Activated CD4-positive, CD25-positive, alpha-beta regulatory T cell treated with anti-CD3 and anti-CD28 coated beads, Interleukin-2, amount 50 U/mL, for 72 hours (primary cell): ENCODE results near the gene DHX8.
"Not testable (repeated sequence)": the region's sequence is repeated elsewhere in the genome, so short reads cannot be mapped to it uniquely, and the experiment has no call there.

Source experiments
- DNase-seq: peaks from one replicate; pipeline ENCODE4 v3.0.0; 2021

DHX8 gene

GRCh38 chr17:43483674-43484551, at the start of gene DHX8:
Gene DHX8, plus strand, starts transcription at chr17:43483975. Its CDS starts 63 bp downstream, at chr17:43484038.
- DNase-seq, result peak; percentile 99

- DNase-seq, result no peak
These were observed 48.9 kb upstream of the DHX8 start for GRCh38 chr17:43434902-43435319.

DNA sequence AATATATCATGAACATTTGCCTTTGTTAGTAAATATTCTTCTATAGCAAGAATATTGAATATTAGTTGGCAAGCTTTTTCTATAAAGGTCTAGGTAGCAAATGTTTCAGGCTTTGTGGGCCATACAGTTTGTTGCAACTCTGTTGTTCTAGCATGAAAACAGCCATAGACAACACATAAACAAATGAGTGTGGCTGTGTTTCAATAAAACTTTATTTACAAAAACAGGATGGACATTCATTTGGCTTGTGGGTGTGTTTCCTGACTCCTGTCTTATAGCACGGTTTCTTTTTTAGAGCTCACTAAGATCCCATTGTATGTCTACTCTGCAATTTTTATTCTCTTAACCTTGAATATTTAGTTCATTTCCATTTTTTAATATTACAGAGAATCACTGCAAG, 46.0 kb upstream of the DHX8 start:
- no peak for DNase-seq

DNA sequence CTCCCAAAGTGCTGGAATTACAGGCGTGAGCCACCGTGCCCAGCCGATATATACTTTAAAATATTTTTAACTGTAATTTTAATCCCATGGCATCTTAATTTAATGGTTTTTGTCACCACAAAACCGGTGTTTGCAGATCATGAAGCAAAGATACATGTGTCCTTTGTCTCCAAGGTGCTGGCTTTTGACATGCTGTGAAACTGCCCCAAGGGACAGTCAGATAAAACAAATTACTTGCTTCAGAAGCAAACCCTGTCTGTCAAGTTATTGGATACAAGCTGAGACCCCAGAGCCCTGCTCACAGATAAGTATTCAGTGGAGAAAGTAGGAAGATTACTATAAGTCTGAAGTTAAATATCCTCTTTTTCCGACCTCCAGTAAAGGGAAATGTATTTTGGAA, 45.1 kb upstream of the DHX8 start:
- DNase-seq, result no peak

GRCh38 chr17:43439041-43439440, 44.7 kb upstream of the DHX8 start:
- DNase-seq, result no peak

GRCh38 chr17:43442711-43443110, 41.1 kb upstream of the DHX8 start:
- no peak for DNase-seq

GRCh38 chr17:43443381-43443780, 40.4 kb upstream of the DHX8 start:
- DNase-seq, result no peak

GRCh38 chr17:43444223-43445008, 39.4 kb upstream of the DHX8 start:
- no peak for DNase-seq

DNA sequence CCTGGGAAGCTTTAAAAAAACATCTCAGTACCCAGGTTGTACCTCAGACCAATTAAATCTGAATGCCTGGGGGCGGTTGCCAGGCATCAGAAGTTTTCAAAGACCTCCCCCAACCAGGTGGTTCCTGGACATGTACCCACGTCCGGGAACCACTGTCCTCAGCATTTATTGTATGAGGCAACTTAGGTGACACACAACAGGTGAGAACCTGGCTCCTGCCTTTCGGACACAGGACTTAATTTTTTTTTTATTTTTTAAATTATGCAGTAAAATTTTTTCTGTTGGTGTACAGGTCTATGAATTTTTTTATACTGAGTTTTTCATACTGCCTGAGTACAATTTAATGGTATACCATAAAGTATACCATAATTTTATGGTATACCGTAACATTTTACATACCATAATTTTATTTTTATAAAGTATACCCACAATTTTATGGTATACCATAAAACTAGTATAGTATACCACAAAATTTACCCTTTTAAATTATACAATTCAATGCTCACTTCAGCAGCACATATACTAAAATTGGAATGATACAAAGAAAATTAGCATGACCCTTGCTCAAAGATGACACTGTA, 38.7 kb upstream of the DHX8 start:
- no peak for DNase-seq

DNA sequence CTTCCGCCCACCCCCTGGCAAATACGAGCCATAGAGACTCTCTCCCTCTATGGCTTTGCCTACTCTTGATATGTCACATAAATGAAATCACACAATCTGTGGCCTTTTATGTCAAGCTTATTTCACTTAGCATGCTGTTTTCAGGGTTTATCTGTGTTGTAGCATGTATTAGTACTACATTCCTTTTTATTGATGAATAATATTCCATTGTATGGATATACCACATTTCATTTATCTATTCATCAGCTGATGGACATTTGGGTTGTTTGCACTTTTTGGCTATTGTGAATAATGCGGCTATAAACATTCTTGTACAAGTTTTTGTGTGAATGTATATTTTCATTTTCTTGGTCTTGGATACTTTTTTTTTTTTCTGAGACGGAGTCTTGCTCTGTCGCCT, 37.0 kb upstream of the DHX8 start:
- no peak for DNase-seq

GRCh38 chr17:43448720-43449469, 34.9 kb upstream of the DHX8 start:
- DNase-seq, result no peak

DNA sequence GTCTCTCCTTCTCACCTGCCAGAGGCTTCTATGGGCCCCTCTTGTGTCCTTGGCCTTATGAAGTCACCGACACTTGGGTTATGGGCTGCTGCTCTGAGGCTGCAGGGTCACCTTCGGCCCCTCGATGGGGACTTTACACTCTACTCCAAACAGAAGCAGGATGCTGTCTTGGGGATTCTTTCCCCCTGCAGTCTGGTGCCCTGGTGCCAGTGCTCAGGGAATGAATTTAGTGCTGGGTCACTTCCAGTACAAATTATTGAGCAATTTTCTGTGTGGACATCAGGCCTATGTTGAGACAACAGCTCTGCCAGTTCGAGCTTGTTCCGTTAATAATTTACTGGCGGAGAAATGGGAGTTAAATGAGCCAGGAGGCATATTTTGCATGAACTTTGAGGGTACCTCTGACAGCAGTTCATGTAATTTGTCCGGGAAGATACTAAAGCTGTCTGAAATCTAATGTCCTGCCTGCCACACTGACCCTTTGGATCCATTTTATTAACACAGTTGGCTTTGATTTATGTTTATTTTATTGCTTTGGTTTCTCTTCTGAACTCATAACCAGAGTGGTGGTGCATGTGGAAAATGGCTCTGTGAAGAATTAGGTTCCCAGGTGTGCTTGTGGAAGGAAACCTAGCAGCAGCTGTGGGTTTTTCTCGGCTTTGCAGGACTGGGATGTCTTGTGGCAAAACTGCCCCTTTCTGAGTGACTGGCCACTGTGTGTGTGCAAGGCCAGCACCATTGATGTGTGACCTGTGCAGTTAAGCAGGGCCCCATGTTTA, 34.1 kb upstream of the DHX8 start:
- DNase-seq, result no peak

- not testable (repeated sequence) for DNase-seq
These were observed 33.0 kb upstream of the DHX8 start for GRCh38 chr17:43450791-43451190.

GRCh38 chr17:43451741-43452140, 32.0 kb upstream of the DHX8 start:
- DNase-seq, result not testable (repeated sequence)

- DNase-seq, result no peak
These were observed 30.4 kb upstream of the DHX8 start for GRCh38 chr17:43453331-43453812.

- no peak for DNase-seq
These were observed 28.9 kb upstream of the DHX8 start for GRCh38 chr17:43454868-43455267.

GRCh38 chr17:43456029-43456428, 27.7 kb upstream of the DHX8 start:
- DNase-seq, result no peak

DNA sequence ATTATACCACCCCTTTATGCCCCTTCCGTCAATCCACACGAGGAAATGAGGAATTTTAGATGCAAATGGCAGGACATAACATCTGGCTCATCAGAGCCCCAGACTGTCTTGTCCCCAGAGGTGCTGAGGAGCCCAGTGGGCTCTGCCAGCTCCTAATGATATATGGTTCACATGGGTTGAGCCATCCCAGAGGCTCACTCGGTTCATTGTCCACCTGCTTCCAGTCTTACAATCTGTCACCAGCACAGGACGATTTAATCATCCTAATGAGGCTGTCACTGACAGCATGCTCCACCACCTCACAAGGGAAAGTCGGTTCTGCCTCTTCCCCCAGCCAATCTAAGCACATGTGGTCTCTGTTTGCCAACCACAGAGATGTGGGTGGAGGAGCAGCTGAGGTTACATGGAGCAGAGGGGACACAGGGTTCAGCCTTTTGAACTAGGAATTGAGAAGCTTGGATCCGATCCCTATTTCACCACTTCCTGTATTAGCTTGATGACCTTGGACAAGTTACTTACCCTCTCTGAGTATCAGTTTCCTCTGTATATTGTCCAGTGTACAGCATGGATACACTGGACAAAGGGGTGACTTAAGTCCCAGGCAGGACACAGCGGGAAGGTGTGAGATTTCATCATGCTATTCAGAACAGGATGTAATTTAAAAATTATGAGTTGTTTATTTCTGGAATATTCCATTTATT, 27.0 kb upstream of the DHX8 start:
- no peak for DNase-seq

DNA sequence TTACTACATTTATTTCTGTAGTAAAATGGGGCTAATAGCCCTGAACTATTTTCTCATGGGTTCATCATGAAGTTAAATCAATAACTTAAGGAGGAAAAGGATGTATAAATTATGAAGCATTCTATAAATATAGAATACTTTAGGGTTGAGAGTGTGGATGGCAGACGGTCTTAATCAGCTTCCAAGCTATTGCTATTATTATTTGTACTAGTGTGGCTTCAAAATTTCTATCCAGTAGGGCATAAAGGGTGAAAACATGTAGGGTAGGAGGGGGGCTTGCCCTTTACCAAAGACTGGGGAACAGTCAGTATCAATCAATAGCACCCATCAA, 26.4 kb upstream of the DHX8 start:
- DNase-seq, result no peak

DNA sequence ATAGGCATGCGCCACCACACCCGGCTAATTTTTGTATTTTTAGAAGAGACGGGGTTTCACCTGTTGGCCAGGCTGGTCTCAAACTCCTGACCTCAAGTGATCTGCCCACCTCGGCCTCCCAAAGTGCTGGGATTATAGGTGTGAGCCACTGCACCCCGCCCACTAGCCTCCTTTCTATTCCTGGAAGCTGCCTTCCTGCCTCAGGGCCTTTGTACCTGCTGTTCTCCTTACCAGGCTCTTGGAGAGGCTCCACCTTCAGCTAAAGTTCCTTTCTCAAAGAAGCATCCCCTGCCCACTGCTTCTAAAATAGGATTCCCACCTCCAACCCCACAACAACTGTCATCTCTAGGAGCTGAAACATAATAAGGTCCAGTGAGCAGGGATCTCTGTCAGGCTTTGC, 23.9 kb upstream of the DHX8 start:
- not testable (repeated sequence) for DNase-seq

DNA sequence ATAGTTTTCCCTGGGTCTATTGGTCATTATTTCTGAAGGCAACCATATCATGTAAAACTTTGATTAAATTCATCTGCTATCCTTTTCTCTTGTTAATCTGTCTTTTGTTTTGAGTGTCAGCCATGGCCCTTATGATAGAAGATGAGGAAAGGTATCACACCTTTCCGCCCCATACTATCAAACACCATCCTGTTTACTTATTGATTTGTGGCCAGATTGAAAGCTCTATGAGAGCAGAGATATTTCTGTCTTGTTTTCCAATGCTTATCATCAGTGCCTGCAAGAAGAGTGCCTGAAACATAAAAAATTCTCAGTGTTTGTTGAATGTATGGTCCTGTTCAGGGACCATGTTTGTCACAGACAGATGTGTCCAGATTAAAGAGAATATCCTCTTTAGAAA, 22.6 kb upstream of the DHX8 start:
- no peak for DNase-seq
